HG03159 (cell line): ENCODE results near the gene CNNM2.

ENCODE experiments used
- ATAC-seq: cut with Tn5 transposase; IDR thresholded peaks from one replicate; pipeline ENCODE4 v1.9.1; 2021; ENCODE audit warnings: mild to moderate bottlenecking, moderate library complexity; ENCODE audit not compliant: unreplicated experiment

Gene CNNM2

DNA sequence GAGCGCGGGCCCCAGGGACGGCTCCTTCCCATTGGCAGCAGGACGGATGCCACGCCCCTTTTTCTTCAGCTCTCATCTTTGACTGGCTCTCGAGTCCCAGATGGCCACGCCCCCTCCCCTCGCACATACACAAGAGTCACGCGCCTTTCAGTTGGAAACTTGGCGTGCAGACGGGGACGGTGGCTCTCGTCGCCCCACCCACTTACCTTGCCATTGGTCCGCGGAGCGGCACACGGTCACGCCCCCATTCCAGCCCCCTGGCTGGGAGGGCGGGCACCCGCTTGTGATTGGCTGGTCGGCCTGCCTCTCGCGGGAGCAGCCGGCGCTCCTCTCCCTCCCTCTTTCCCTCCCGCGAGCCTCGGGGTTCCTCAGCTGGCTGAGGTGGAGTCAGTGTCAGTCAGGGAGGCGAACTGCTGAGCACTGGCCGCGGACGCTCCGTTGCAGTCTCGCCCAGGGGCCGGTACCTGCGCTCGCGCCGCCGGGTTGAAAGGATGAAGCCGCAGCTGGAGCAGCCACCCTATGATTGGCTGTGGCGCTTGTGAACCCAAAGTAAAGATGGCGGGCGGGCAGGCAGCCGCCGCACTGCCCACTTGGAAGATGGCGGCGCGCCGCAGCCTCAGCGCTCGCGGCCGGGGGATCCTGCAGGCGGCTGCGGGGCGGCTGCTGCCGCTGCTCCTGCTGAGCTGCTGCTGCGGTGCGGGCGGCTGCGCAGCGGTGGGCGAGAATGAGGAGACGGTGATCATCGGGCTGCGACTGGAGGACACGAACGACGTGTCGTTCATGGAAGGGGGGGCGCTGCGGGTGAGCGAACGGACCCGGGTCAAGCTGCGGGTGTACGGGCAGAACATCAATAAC is at the start of gene CNNM2:
TSS of gene CNNM2 (plus strand) at position 333 of the 855 bp plus-strand sequence. CDS start at position 520, 187 bp downstream.
- ATAC-seq: peak; percentile 91

DNA sequence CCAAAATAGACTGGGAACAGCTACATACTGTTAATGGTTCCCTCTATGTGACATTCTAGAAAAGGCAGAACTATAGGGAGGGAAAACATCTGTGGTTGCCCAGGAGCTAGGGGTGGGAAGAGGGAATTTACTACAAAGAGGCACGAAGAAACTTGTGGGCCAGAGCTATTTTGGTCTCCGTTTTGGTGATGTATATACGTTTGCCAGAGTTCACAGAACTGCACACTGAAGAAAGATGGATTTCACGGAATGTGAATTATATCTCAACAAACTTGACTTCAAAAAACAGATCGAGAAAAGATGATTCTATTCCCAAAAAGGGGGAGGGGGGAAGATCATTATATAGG is 49.2 kb upstream of the CNNM2 start:
- ATAC-seq: no peak

DNA sequence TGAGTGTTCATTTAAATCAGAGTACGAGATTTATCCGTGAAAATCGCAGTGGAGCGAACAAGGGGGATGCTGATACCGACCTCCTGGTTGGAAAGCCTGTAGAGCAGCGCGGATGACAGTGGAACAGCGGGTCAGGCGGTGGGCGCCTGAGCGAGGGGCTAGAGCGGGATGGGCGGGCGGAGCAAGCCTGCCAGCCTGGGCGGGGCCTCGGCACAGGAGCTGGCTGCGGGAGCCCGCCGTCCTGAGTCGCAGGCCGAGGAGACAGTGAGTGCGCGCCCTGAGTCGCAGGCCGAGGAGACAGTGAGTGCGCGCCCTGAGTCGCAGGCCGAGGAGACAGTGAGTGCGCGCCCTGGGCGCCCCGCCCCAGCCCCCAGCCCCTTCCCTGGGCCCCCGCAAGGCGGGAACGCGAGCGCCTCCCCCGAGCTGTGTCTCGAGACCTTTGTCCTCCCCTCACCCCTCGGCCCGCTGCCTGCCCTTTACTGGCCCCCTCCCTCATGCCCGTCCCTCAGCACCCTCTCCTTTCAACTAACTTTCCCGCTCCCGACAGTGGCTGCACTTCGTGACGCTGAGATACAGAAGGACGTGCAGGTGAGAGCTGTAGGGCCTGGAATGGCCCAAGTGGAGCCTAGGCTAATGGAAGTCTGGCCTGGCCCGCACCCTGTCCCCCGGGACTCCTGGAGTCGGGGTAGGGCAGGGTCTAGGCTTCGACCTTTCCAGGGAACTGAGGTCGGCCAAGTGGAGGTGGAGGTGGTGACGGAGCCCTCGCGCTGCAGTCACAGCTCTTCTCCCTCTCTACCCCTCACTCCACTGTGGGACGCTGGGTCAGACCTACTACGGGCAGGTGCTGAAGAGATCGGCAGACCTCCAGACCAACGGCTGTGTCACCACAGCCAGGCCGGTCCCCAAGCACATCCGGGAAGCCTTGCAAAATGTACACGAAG is 48.6 kb upstream of the CNNM2 start, which contains the start of gene AS3MT:
TSS of gene AS3MT (plus strand) at position 213 of the 941 bp plus-strand sequence. CDS start at position 336, 123 bp downstream.
- ATAC-seq: no peak

DNA sequence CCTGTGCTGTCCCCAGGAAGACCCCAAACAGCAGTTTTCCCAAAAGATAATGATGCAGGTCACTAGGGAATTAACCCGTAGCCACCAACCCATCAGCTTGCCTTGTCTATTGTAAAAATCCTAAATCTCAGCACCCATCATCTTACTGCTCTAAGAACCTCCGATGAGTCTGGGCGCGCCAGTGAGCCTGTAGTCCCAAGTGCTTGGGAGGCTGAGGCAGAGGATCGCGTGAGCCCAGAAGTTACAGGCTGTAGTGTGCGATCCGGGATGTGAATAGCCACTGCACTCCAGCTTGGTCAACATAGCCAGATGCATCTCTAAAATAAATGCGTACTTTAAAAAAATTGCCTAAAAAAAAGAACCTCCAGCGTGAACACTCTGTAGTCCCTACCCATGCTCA is 47.9 kb upstream of the CNNM2 start:
- no peak for ATAC-seq

DNA sequence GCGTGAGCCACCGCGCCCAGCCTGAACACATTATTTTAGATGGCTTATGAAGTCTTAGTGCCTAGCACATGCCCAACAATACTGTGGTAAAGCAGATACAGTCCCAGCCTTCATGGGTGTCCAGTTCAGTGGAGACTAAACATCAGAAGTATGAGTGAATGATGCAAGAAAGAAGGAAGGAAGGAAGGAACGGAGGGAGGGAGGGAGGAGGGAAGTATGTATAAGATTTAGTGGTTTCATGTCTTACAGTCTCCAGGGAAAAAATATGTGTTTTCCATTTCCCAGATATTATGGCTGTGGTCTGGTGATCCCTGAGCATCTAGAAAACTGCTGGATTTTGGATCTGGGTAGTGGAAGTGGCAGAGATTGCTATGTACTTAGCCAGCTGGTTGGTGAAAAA is 45.9 kb upstream of the CNNM2 start:
- no peak for ATAC-seq

DNA sequence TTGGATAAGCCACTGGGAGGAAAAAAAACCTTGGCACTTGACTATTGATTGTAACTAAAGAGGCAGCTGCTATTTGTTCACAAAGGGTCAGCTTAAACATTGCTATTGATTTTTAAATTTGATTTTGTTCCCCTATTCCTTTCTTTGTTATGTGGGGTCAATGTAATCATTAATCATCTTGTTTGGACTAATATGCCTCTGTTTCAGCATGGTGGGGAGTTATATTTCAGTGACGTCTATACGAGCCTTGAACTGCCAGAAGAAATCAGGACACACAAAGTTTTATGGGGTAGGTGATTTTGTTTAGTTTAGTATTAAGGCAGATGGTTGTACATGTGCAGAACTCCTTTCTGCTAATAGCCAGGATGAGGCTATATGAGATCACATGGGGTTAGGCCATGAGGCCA is 41.3 kb upstream of the CNNM2 start:
- ATAC-seq: no peak

DNA sequence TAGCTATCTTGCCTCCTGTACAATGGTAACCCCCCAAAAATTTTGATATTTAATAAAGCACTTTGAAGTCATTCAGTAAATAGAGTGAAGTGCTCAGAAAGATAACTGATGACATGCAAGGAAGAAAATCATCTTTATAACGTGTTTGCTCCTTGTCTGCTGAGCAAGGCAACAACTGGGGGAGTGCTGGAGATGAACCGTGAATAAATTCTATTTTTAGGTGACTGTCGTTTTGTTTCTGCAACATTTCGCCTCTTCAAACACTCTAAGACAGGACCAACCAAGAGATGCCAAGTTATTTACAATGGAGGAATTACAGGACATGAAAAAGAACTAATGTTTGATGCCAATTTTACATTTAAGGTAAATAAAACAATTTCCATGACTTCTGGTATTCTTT is 39.5 kb upstream of the CNNM2 start:
- ATAC-seq: no peak

DNA sequence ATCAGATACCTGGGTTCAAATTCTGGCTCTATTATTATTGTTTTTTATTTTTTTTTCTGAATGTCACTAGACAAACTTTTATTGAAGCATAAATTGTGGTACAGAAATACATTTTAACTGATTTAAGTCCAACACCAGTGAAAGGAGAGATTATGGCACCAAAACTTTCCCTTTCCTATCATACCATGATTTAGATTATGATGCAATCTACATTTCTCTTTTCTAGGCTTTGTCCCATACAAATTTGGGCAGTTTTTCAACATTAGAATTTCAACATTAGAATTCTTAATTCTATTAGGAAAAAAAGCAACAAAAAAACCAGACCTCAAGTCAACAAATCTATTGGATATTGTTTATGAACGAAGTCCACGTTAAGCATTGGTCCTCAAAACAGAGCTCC is 37.8 kb upstream of the CNNM2 start:
- no peak for ATAC-seq

DNA sequence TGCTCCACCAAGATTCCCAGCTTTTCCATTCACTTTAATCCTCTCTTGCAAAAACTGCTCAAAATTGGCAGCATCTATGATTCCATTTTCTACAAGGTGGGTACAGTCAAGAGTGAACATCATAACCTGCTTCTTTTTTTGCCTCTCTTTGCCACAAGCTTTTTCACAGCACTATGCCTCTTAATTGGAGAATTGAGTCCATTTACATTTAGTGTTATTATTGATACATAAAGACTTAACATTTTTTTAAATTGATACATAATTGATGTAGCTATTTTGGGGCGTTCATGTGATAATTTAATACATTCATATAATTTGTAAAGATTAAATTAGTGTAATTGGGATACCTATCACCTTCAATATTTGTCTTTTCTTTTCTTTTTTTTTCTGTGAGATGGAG is 30.0 kb upstream of the CNNM2 start:
- ATAC-seq: no peak

DNA sequence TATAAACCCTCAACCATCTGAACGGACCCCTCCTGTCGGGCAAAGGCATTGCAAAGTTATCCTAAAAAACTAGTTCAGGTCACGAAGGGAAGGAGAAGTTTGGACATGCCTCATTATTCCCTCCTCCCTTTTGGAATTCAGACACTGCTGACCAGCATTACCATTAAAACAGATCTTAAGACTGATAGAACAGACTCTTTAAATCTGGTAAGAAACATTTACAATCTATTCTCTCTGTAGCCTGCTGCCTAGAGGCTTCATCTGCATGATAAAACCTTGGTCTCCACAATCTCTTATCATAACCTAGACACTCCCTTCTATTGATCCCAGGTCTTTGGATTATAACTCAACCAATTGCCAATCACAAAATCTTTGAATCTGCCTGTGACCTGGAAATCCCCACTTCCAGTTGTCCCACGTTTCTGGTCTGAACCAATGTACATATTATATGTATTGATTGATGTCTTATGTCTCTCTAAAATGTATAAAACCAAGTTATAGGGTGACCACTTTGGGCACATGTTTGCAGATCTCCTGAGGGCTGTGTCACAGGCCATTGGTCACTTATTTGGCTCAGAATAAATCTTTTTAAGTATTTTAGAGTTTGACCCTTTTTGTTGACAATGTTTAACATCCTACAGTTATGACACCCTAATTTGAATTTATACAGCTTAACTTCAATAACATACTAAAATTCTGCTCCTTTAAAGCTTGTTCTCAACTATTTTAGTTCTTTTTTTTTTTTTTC is 23.5 kb upstream of the CNNM2 start:
- no peak for ATAC-seq

DNA sequence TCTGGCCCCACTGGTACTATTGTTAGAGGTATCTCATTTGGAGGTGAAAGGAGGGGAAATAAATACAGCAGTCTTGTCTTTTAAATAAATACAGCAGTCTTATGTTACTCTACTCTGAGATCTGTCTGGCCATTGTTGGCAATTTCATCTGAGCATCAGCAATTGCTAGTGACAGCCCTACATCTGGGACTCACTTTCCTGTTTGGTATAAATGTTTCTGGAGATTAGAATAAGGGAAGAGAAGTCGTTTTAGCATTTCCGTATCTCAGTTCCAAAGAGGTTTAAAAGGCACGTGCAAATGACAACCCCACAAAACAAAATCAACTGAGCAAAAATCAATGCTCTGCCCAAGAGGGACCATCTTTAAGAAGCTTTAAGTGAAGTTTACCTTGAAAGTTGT is 18.1 kb upstream of the CNNM2 start:
- ATAC-seq: no peak

DNA sequence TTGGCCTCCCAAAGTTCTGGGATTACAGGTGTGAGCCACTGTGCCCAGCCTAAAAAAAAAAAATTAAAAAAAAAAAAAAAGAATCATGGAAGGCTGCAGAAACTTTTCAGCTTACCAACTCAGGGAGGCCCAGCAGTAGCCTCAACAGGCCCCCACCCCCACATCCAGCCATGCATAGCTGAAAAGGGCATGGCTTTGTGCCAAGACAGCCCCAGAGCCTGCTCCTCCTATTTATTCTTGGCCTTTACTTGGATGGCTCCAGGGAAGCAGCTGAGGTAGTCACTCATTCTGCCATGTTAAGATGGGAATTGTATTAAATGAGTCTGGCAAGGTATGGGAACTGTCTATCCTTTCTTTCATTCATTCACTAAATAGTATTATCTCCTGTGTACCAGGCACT is 13.7 kb upstream of the CNNM2 start:
- no peak for ATAC-seq

DNA sequence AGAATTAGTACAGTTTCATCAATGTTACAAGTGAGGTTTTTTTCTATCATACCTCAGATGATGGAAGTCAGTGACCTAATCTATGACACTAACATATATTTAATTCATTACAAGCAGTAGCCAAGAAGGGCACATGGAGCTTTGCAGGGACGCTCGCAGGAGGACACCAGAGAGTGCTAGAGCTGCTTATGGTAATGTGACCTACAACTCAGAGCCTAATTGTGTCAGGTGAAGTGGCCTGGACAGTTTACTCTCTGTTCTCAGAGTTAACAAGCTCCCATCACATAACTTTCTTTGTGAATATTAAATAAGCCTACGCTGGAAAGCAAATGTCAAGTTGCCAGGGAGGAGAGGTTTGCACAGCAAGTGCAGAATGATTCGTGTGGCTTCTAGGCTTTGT is 11.6 kb upstream of the CNNM2 start:
- no peak for ATAC-seq

DNA sequence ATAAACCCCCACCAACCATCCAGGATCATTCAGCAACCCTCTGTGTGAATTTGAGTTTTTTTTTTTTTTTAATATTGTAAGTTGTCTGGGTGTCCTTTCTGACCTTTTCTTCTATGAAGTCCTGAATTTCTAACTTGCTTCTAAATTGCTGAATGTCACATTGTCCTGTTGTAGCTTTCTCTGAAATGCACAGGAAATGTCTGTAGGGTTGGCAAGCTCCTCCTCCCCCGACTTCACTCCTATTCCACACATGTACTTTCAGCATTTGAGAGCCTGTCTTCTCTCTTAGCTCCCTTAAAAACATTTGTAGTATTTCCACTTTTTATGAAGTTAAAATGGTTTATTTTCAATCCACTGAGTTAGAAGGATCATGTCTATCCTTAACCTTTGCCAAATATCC is 3.3 kb upstream of the CNNM2 start:
- ATAC-seq: no peak

DNA sequence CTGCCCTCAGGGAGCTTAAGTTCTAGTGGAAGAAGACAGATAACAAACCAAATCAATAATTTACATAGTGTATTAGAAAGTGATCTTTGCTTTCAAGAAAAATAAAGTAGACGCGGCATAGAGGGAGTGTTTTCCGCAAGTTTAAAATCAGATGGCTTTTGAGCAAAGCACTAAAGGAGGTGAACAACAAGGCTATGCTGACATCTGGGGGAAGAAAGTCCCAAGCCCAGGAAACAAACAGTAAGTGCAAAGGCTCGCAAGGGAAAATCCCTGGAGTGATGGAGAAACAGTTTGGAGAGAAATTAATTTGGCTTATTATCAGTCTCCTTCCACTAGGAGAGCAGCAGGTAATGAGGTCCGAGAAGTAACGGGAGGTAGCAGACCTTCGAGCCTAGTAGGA is 1.9 kb upstream of the CNNM2 start:
- no peak for ATAC-seq

DNA sequence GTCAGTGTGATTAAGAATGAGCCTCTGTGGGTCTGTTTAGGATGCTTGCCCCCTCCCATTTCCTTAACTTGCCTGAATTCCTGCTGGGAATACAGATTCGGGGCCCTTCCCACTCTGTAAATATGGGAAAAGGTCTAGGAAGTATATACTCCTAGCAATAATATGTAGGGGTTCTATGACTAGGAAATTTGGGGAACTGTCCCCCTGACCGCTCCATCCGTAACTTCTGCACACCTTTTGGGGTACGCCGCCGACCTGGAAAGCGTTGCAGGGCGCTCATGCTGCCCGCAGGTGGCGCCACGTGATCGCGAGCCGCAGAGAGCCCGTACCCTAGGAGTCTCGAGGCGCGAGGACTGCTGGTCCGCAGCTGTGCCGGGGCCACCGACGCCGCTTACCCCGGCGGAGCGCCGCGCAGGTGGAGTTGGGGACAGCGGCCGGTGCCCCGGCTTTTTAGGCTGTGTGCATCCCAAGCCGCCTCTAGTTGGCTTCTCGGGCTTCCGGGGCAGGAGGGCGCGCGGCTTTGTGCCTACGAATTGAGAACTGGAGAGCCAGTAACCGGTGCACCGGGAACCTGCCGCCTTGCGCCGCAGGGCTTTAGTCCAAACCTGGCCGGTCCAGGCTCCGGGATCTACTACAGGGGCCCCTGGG is 656 bp upstream of the CNNM2 start:
- ATAC-seq: peak; percentile 43

DNA sequence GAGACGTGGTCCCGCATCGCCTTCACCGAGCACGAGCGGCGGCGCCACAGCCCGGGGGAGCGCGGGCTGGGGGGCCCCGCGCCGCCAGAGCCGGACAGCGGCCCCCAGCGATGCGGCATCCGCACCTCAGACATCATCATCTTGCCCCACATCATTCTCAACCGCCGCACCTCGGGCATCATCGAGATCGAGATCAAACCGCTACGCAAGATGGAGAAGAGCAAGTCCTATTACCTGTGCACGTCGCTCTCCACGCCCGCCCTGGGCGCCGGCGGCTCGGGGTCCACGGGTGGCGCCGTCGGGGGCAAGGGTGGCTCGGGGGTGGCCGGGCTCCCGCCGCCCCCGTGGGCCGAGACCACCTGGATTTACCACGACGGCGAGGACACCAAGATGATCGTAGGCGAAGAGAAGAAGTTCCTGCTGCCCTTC is 737 bp downstream of the CNNM2 start:
- ATAC-seq: peak; percentile 1

DNA sequence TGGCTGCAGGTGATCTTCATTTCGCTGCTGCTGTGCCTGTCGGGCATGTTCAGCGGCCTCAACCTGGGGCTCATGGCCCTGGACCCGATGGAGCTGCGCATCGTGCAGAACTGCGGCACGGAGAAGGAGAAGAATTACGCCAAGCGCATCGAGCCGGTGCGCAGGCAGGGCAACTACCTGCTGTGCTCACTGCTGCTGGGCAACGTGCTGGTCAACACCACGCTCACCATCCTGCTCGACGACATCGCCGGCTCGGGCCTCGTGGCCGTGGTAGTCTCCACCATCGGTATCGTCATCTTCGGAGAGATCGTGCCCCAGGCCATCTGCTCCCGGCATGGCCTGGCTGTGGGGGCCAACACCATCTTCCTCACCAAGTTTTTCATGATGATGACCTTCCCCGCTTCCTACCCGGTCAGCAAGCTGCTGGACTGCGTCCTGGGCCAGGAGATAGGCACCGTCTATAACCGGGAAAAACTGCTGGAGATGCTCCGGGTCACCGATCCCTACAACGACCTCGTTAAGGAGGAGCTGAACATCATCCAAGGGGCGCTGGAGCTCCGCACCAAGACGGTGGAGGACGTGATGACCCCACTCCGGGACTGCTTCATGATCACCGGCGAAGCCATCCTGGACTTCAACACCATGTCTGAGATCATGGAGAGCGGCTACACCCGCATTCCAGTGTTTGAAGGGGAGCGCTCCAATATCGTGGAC is 1.3 kb downstream of the CNNM2 start:
- ATAC-seq: no peak

DNA sequence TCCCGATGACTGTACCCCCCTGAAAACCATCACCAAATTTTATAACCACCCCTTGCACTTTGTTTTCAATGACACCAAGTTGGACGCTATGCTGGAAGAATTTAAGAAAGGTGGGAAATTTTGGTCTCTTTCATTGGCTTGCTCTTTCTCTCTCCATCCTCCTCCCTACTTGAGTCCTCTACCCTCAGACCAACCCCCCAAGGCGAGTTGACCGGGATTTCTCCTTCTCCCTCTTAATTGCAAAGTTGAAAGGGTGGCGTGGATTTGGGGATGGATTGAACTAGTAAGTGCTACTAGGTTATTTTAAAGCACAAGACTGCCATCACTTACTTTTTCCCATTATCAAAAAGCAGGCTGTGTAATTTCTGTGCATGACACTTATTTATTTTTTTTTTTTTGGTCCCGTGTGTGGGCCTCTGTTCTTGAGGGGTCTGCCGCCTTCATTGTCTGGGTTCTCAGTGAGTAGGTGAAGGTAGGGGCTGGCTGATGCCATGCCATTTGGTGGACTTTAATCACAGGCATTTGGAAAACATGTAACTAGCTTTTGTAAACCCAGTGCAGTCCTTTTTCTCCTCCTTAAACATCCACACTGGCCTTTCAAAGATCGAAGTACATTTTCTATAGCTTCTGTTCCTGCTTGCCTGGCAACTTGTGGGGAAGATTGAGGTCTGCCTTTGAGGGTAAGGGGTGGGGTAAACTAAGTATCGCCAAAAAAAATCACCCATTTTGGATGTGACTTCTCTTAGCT is 2.1 kb downstream of the CNNM2 start:
- no peak for ATAC-seq
